GM19035 (cell line): Measurements from ENCODE around the gene DKK1.

Experiments used
- ATAC-seq: cut with Tn5 transposase; IDR thresholded peaks from one replicate; pipeline ENCODE4 v1.9.1; 2021; ENCODE audit not compliant: unreplicated experiment

Gene DKK1, protein sequence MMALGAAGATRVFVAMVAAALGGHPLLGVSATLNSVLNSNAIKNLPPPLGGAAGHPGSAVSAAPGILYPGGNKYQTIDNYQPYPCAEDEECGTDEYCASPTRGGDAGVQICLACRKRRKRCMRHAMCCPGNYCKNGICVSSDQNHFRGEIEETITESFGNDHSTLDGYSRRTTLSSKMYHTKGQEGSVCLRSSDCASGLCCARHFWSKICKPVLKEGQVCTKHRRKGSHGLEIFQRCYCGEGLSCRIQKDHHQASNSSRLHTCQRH

DNA sequence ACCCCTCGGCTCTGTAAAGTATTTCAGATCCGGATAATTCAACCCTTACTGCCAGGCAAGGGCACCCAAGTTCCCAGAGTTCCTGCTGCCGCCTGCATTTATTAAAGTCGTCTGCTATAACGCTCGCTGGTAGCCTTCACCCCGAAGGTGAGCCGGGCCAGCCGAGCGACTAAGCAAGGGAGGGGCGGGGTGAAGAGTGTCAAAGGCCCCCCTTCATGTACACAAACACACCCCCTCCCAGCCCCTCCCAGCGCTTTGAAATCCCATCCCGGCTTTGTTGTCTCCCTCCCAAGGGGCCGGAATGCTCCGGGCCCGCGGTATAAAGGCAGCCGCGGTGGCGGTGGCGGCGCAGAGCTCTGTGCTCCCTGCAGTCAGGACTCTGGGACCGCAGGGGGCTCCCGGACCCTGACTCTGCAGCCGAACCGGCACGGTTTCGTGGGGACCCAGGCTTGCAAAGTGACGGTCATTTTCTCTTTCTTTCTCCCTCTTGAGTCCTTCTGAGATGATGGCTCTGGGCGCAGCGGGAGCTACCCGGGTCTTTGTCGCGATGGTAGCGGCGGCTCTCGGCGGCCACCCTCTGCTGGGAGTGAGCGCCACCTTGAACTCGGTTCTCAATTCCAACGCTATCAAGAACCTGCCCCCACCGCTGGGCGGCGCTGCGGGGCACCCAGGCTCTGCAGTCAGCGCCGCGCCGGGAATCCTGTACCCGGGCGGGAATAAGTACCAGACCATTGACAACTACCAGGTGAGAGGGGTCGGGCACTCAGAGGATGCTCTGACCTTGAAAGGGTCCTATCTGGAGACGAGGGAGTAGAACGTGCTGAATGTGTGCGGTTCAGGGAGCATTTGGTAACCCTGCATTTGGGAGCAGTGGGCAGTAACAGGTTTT is at the start of gene DKK1:
Gene DKK1, plus strand, starts transcription at position 349 of the 889 bp plus-strand sequence. Its CDS starts 154 bp downstream, at position 503.
- ATAC-seq = peak; percentile 76

DNA sequence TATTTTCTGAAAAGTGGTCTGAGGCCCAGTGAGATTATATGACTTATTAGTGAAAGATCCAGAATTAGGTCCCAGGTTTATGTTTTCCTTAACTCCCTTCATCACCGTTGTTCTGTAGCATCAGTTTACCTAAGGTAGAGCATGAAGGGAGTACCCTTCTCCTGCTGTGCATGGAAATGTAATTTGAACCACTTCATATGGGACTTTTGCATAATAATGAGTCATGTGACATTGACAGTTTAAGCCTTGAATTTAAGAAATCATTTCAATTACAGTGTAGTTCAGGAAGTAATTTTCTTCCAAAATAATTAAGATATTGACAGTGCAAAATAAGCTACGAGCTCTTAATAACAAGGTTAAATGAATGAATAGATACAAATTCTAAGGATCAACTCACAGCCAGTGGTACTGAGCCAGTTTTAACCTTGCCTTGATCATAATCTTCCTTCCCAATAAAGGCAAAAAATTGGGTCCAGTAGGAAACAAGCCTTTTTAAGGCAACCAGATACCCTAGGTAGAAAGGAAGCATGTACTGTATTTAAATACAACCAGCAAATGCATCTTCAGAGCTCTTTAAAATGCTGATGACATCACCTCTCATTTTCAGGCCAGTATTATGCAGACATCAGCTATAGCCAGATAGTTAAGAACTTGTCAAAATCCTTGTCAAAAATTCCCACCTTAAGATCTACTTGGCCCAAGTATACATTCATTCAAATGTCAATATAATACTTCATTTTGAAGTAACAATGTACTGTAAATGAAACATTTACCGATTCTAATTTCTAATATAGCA is 48.8 kb upstream of the DKK1 start:
- no peak for ATAC-seq

DNA sequence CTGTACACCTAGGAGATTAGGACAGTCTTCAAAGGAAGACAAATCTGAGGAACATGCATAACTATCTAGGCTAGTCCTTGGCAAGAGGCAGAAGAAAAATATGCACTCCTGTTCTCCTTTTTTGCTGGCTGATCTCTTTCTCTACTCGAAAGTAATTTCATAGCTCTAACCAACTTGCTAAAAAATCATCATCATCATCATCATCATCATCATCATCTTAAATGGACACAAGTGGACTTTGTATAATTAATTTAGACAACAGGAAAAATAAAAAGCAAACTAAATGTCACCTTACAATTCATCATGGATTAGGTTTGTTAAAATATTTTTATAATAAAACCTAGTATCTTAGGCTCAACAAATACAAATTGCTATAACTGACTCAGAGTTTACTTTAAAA is 47.2 kb upstream of the DKK1 start:
- ATAC-seq = no peak

DNA sequence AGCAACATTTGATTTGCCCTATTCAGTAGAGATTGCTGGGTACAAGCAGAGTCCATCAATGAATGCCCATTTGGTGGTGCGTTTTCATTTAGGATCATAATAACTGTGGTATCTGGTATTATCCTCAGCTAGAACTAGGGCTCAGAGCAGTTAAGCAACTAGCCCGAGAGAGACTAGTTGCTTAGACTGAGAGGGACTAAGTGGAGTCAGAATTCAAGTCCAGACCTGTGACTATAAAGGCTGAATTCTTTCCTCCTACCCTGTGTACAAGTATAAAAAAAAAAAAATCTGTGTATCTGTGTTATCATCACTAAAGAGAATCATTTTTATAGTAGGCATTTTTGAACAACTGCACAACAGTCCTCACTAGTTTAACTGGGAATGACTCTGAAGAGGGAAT is 45.3 kb upstream of the DKK1 start:
- no peak for ATAC-seq

DNA sequence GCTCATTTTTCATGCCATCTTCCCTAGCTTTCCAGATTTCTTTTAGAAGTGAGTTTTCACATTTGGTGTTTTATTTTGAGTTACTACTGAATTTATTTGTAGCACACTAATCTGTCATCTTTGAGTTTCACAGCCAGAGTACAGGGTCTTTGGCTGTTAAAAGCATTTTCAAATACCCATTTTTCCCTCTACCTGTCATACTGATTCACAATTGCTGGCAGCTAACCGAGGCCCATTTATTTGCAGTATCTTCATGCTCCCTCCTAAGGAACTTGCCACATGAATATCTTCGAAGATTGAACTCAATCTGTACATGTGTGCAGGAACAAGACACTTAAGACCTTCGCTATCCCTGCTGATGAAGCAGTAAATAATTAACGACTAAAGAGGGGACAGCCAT is 44.8 kb upstream of the DKK1 start:
- no peak for ATAC-seq

DNA sequence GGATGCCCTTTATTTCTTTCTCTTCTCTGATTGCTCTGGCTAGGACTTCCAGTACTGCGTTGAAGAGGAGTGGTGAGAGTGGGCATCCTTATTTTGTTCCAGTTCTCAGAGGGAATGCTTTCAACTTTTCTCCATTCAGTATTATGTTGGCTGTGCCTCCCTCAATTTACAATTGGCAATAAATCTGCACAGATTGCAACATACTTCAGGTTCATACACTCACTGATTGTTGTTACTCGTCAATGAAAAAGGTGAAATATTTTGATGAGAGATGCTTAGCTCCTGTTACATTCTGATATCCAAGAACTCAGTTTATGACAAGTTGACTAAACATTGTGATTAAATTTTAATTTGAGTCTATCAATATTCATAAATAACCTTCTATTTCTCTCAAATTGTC is 37.9 kb upstream of the DKK1 start:
- no peak for ATAC-seq

DNA sequence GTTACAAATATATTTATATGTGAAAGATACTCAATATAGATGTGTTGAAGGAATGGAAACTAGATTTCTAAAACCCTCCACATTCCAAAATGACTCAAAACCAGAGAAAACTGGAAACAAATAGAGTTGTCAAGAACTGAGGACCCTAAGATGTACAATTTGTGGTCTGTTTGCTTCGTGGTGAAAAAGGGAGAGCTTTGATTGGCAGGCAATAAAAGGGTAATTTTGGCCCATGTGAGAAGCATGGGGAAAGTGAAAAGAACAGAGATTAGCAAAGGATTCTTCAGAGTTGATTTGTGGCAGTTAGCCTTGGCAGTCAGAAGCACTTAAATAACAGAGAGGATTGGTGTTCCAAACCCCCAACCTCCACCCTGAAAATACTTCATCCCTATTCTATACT is 37.1 kb upstream of the DKK1 start:
- no peak for ATAC-seq

- no peak for ATAC-seq
These were observed 34.5 kb upstream of the DKK1 start for GRCh38 chr10:52279546-52279945.

GRCh38 chr10:52280051-52280450 is 34.0 kb upstream of the DKK1 start:
- ATAC-seq = no peak

DNA sequence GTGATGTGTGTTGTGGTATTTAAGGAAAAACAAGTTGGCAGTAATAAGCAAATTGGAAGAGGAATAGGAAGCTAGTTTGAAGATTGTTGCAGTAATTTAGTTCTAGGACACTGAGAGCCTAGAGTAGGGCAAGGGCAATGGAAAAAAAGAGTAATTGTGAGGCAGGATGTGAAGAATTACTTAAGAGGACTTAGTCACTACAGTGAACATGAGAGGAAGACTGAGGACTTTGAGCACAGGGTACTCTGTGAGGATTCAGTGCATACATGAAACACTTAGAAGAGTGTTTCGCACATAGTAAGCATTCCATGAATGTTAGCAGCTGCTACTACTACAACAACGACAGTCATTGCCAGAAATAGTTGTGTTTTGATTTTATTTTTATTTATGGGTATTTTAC is 30.9 kb upstream of the DKK1 start:
- ATAC-seq = no peak

GRCh38 chr10:52284416-52285013 is 29.6 kb upstream of the DKK1 start:
- ATAC-seq = no peak

- no peak for ATAC-seq
These were observed 26.2 kb upstream of the DKK1 start for GRCh38 chr10:52287866-52288265.

GRCh38 chr10:52297747-52298146 is 16.3 kb upstream of the DKK1 start:
- peak; percentile 56 for ATAC-seq

DNA sequence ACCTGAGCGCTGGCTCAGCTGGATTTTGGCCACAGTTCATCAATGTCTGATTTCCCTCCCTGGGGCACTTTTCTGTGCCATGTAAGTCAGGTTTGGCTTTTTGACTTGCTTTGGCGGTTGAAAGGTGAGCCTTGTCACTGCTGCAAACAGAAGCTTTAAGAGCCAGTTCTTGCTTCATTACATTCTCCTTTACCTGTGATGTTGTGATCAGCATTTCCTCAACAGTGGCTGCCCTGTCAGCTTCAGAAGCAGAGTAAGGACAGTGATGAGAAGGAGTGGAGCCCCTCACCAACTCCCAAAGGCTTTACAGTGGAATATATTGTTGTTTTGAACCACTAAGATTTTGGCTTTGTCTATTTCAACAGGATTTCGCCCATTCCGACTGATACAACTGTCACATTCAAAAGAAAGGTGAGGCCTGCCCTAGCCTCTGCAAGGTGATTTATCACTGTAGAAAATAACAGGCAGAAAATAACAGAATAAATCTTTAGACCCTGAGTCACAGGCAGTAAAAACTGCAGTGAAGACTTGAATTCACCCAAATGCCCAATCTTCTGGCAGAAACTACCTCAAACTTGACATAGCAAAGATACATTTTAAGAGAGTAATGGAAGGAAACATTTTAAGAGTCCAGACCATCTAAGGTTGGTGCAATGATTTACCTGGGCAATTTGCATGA is 13.3 kb upstream of the DKK1 start:
- no peak for ATAC-seq

DNA sequence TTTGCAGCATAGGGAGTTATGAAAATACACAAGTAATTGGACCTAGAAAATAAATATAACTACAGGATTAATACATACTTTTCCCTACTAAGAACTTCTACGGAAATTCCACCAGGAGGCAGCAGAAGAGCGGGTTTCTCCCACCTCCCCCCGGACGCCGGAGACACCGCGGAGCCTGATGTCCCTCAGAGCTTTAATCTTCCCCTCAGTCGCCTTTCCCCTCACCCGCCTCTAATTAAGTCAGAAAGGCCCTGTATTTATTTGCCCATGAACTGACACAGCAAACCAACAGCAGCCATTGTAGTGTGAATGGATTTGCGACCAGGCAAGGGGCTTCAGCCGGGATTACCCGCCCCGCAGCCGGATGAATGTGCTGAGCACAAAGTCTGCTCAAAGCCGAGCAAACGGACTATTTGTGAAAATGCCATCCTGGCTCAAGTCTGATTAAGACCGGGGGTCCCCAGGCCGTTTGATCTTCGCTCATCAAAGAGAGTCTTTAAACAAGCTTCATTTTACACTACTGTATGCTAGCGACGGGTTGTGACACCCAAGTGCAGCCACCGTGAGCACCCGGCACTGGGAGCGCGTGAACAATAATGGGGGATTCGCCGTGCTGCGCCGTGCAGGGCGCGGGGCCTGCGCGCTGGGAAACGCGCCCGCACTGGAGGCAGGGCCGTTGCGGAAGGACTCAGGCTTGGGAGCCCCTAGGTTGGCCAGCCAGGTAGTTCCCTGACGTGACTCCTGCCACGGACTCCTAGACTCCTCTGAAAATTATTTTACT is 5.6 kb upstream of the DKK1 start:
- ATAC-seq = peak; percentile 87

GRCh38 chr10:52312942-52313255 is 1.2 kb upstream of the DKK1 start:
- ATAC-seq = no peak

- no peak for ATAC-seq
These were observed 687 bp upstream of the DKK1 start for GRCh38 chr10:52313256-52313932.

GRCh38 chr10:52314822-52315552 is 906 bp downstream of the DKK1 start:
- no peak for ATAC-seq

GRCh38 chr10:52316001-52316400 is 1.9 kb downstream of the DKK1 start:
- ATAC-seq = no peak
